ENCODE data around the gene CEBPG.

CEBPG gene

DNA sequence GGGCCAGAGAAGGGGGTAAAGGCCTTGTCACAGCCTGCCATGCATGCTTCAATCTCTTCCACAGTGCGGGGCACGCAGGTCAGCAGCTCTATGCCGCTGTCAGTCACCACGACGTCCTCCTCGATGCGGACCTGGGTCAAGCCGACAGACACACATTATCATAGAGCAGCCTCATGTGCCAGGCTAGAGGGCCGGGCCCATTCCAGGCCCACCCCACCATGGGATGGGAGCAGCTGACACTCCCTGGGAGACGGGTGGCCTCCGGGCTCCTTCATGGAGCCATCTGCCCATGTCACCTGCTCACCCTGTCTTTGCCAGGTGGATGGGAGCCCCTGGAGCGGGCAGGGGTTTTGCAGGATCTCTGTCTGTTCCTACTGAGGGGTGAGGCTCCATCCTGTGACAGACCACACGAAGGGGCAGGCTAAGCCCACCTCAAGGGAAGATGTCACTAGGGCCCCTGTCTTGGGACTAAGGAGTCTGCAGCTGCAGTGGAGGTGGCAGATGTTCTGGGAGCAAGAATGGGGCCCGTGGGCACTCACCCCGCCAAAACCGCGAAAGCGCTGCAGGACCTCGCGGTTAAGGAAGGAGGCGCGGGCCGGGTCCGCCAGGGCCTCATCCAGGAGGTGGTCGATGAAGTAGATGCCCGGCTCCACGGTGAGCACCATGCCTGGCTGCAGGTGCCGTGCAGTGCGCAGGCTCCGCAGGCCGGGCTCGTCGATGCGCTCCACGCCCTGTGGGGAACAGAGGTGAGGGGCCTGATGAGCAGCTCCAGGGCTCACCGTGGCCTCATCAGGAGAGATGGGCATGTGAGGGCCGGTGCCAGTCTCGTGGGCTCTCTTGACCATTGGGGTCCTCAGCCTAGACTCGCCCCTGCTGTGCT lies 14.1 kb downstream of the CEBPG start:
- Histone ChIP-seq H3K9ac (ENCODE audit: low read depth, low read length, poor library complexity, severe bottlenecking) (no peak overlapping the region), H3K4me3 (ENCODE audit: low read length, poor library complexity, severe bottlenecking) (no peak overlapping the region), H3K27me3 (ENCODE audit: insufficient read depth, low read length, poor library complexity, severe bottlenecking) (no peaks in the 10 kb centered on the region), H3K4me2 (ENCODE audit: low read depth, low read length, poor library complexity, severe bottlenecking) (no peak overlapping the region), H3K36me3 (ENCODE audit: insufficient read depth, low read length) (peaks cover 9% of the 10 kb centered on the region), H2AFZ (ENCODE audit: low read length) (no peak overlapping the region), H3K4me1 (ENCODE audit: insufficient read depth, low read length, poor library complexity, severe bottlenecking) (no peaks in the 10 kb centered on the region), H3K9me2 (replicated peaks; ENCODE audit: low read depth, low read length) (no peaks in the 10 kb centered on the region), H3F3A (ENCODE audit: low read depth) (no peaks in the 10 kb centered on the region), H3K79me2 (ENCODE audit: insufficient read depth, low read length) (peaks cover 45% of the 10 kb centered on the region), H4K20me1 (ENCODE audit: insufficient read depth, low read length, poor library complexity, severe bottlenecking) (peaks cover 10% of the 10 kb centered on the region), H3K9me3 (ENCODE audit: insufficient read depth, low read depth, low read length) (no peaks in the 10 kb centered on the region)
- no peak for TF ChIP-seq EZH2phosphoT487 (IDR thresholded peaks at IDR 0.05; ENCODE audit: borderline replicate concordance)
- TF ChIP-seq, protein P1, sequence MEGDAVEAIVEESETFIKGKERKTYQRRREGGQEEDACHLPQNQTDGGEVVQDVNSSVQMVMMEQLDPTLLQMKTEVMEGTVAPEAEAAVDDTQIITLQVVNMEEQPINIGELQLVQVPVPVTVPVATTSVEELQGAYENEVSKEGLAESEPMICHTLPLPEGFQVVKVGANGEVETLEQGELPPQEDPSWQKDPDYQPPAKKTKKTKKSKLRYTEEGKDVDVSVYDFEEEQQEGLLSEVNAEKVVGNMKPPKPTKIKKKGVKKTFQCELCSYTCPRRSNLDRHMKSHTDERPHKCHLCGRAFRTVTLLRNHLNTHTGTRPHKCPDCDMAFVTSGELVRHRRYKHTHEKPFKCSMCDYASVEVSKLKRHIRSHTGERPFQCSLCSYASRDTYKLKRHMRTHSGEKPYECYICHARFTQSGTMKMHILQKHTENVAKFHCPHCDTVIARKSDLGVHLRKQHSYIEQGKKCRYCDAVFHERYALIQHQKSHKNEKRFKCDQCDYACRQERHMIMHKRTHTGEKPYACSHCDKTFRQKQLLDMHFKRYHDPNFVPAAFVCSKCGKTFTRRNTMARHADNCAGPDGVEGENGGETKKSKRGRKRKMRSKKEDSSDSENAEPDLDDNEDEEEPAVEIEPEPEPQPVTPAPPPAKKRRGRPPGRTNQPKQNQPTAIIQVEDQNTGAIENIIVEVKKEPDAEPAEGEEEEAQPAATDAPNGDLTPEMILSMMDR (conservative IDR thresholded peaks at IDR 0.05; ENCODE audit: low read length): no peak

DNA sequence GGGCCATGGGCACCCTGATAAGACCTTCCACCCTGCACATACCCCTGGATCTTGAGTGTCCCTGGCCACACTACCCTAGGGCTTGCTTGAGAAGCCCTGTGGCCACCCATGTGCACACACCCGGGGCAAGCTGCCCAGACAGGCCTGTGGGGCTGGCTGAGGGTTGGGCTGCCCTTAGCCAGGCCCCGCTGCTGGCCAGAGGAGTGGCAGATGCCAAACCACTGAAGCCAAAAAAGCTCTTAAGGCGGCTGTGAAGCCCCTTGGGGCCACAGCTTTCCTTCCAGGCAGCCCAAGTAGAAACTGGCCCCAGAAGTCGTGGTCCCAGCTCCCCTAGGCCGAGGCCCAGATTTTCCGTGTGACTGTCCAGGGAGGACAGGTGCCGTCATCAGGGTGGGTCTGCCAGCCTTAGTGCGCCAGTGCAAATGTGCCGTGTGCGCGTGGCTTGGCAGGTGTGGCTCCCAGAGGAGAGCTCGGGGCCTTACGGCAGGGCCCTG lies 14.8 kb downstream of the CEBPG start:
- peaks cover 3% of the 10 kb centered on the region for H4K20me1 ChIP-seq (ENCODE audit: insufficient read depth, low read length, poor library complexity, severe bottlenecking)
- no peak overlapping the region for H3K4me2 ChIP-seq (ENCODE audit: low read depth, low read length, poor library complexity, severe bottlenecking)
- H3K27me3 ChIP-seq (ENCODE audit: insufficient read depth, low read length, poor library complexity, severe bottlenecking): no peaks in the 10 kb centered on the region
- H3K9ac ChIP-seq (ENCODE audit: low read depth, low read length, poor library complexity, severe bottlenecking): no peak overlapping the region
- peaks cover 9% of the 10 kb centered on the region for H3K36me3 ChIP-seq (ENCODE audit: insufficient read depth, low read length)
- no peaks in the 10 kb centered on the region for H3K9me2 ChIP-seq (replicated peaks; ENCODE audit: low read depth, low read length)
- TF ChIP-seq, protein P1 (conservative IDR thresholded peaks at IDR 0.05; ENCODE audit: low read length): no peak
- no peak for TF ChIP-seq EZH2phosphoT487 (IDR thresholded peaks at IDR 0.05; ENCODE audit: borderline replicate concordance)
- no peak overlapping the region for H3K4me3 ChIP-seq (ENCODE audit: low read length, poor library complexity, severe bottlenecking)
- H3K9me3 ChIP-seq (ENCODE audit: insufficient read depth, low read depth, low read length): no peaks in the 10 kb centered on the region
- H3F3A ChIP-seq (ENCODE audit: low read depth): no peaks in the 10 kb centered on the region
- H3K79me2 ChIP-seq (ENCODE audit: insufficient read depth, low read length): peaks cover 38% of the 10 kb centered on the region
- H3K4me1 ChIP-seq (ENCODE audit: insufficient read depth, low read length, poor library complexity, severe bottlenecking): no peaks in the 10 kb centered on the region
- no peak overlapping the region for H2AFZ ChIP-seq (ENCODE audit: low read length)

DNA sequence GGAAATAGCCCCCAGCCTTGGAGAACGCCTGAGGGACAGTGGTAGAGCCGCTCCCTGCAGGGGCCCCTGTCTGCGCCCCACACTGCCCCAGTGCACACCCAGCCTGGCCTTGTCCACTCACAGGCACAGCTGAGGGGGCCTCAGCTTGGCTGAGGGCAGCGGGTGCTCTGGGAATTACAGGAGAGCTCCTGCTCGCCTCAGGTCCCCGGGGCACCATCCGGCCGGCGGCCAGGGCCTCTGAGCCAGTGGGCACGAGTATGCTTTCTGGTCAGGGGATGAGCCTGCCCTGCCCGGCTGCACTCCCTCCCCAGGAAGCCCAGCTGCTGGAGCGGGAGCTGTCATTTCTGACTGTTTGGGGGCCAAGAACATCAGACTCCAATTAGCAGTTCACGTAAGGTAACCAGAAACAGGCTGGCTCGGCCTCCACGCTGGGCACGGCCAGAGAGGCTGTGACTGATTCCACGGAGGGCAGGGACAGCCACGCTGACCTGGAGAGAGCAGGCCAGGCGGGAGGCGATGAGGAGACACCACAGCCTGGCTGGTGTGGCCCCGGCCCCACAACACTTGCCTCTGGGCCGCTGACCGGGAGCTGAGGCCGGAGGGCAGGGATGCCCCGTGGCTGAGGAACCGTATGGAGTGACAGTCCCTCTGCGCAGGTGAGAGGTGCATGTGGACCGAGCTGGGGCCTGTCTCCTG lies 15.4 kb downstream of the CEBPG start:
- no peaks in the 10 kb centered on the region for H3F3A ChIP-seq (ENCODE audit: low read depth)
- peaks cover 32% of the 10 kb centered on the region for H3K79me2 ChIP-seq (ENCODE audit: insufficient read depth, low read length)

More for the DNA sequence above, 15.4 kb downstream of the CEBPG start:
- no peak overlapping the region for H3K4me3 ChIP-seq (ENCODE audit: low read length, poor library complexity, severe bottlenecking)
- no peak overlapping the region for H2AFZ ChIP-seq (ENCODE audit: low read length)
- no peaks in the 10 kb centered on the region for H3K27me3 ChIP-seq (ENCODE audit: insufficient read depth, low read length, poor library complexity, severe bottlenecking)
- H3K4me1 ChIP-seq (ENCODE audit: insufficient read depth, low read length, poor library complexity, severe bottlenecking): no peaks in the 10 kb centered on the region
- H3K4me2 ChIP-seq (ENCODE audit: low read depth, low read length, poor library complexity, severe bottlenecking): no peak overlapping the region
- no peaks in the 10 kb centered on the region for H3K9me3 ChIP-seq (ENCODE audit: insufficient read depth, low read depth, low read length)
- no peak overlapping the region for H3K9ac ChIP-seq (ENCODE audit: low read depth, low read length, poor library complexity, severe bottlenecking)
- TF ChIP-seq, protein P1 (conservative IDR thresholded peaks at IDR 0.05; ENCODE audit: low read length): no peak
- TF ChIP-seq EZH2phosphoT487 (IDR thresholded peaks at IDR 0.05; ENCODE audit: borderline replicate concordance): no peak
- H3K9me2 ChIP-seq (replicated peaks; ENCODE audit: low read depth, low read length): no peaks in the 10 kb centered on the region
- H4K20me1 ChIP-seq (ENCODE audit: insufficient read depth, low read length, poor library complexity, severe bottlenecking): no peaks in the 10 kb centered on the region
- H3K36me3 ChIP-seq (ENCODE audit: insufficient read depth, low read length): peaks cover 9% of the 10 kb centered on the region

Data from Loucy (cell line).